Stimulated activated CD8-positive, alpha-beta memory T cell treated with anti-CD3 and anti-CD28 coated beads, Interleukin-7, amount 100 ng/mL, for 24 hours (primary cell): ENCODE measurements around the gene NOTCH2NLA.
"Not testable (repeated sequence)": the region's sequence is repeated elsewhere in the genome, so short reads cannot be mapped to it uniquely, and the experiment has no call there.

Experiments
- DNase-seq: peaks from one replicate; pipeline ENCODE4 v3.0.0-alpha.2; 2020; ENCODE audit warnings: low read depth

The NOTCH2NLA gene

GRCh38 chr1:146228710-146229477 lies at the start of gene NOTCH2NLA:
TSS of gene NOTCH2NLA (minus strand) at chr1:146229021. CDS start at chr1:146189337, 39,684 bp downstream.
- DNase-seq: peak; percentile 11

- not testable (repeated sequence) for DNase-seq
Observed at GRCh38 chr1:146278346-146278745, 49.5 kb upstream of the NOTCH2NLA start.

DNA sequence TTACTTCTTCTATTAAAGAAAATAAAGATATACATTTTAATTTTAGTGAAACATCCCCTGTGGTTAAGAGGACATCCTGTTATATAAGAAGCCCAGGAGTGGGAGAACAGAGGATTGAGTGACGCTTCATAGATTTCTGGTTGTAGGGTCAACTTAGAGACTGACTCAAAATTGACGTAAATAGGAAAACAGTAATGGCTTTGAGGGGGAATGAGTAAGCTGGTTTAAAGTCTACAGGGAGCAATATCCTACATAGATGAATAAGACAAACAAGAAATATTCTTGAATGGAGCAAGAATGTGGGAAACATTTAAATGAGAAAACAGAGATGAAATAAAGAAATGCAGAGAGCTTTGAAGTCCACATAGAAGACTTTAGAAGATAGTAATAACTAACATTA lies 48.3 kb upstream of the NOTCH2NLA start:
- not testable (repeated sequence) for DNase-seq

GRCh38 chr1:146274083-146274482 lies 45.3 kb upstream of the NOTCH2NLA start:
- not testable (repeated sequence) for DNase-seq

GRCh38 chr1:146273194-146273593 lies 44.4 kb upstream of the NOTCH2NLA start:
- not testable (repeated sequence) for DNase-seq

DNA sequence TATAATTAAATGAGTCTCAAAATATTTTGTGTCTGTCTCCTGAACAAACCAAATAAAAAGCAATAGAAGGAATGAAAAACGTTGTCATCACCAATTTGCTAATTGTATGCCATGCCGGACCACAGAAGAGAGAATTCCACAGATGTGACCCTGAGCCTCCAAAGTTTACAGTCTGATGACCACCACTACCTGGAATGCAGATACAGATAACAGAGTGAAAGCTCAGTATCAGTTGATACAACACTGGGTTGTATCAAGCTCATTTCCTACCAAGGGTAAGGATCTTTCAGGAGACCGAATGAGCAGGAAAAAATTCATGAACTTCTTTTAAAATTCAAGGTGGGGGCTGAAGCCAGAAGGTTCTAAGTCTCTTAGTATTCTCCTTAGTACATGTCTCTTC lies 43.9 kb upstream of the NOTCH2NLA start:
- not testable (repeated sequence) for DNase-seq

- not testable (repeated sequence) for DNase-seq
Observed at GRCh38 chr1:146271977-146272376, 43.2 kb upstream of the NOTCH2NLA start.

DNA sequence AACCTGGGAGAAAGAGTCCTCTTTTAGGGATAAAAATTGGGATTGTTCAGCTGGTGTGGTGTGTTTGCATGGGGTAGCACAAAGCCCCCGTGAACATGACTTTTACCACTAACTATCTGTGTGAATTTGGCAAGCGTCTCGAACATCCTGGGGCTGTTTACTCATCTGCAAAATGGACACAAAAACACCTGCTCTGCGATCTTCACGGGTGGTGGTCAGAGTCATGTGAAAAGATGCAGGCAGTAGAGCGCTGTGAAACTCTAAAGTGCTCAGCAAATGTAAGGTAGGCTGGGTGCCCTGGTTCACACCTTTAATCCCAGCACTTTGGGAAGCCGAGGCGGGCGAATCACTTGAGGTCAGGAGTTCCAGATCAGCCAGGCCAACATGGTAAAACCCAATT lies 41.3 kb upstream of the NOTCH2NLA start:
- DNase-seq: not testable (repeated sequence)

GRCh38 chr1:146266179-146266748 lies 37.4 kb upstream of the NOTCH2NLA start:
- not testable (repeated sequence) for DNase-seq

GRCh38 chr1:146264761-146265160 lies 35.9 kb upstream of the NOTCH2NLA start:
- not testable (repeated sequence) for DNase-seq

GRCh38 chr1:146260006-146260730 lies 31.3 kb upstream of the NOTCH2NLA start:
- DNase-seq: not testable (repeated sequence)

DNA sequence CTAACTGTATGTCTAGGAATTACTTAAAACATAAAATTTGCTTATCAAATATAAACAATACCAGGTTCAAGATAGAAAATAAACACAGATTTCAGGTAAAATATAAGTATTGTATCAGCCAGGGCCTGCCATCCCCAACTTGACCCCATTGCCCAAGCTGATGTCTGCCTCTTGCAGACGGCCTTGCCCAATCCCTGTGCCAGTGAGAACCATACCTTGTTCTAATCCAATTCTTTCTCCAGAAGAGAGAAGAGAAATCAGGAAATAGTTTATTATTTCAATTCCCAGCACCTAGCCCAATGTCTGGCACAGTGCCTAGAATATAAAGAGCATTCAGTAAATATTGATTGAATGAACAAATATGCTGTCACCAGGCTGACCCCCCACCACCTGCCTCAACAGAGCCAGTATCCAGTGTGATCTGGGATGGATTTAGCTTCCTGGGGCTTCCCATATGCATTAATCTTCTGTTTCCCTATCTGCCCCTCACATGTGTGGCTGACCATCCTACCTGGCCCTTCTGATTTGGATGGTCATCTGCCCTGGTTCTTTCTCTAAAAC lies 29.3 kb upstream of the NOTCH2NLA start:
- not testable (repeated sequence) for DNase-seq

DNA sequence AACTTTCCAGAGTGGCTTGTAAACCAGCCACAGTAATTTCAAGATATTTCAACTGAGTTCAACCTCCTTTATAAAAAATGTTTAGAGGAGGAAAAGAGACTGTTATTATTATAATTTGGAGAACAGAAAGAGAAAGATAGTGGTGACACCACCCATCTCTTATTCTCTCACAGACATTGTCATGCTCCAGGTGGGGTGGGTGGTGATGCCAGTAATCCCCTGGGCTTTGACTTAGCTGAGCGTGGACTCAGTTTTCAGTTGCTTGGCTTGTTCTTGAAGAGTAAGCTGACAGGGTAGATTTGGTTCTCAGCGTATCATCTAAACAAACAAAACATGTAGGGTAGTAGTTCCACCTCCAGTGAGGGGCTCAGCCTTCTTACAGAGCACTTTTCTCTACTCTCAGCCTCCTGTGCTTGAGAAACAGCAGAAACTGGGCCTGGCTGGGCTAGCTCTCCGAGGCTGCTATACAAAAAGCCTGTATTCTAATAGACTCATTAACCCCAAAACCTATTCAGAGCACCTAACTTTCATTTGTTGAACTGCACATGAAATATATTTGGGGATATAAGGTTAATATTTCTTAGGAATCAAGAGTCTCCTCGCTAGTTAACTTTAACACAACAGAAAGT lies 25.9 kb upstream of the NOTCH2NLA start:
- not testable (repeated sequence) for DNase-seq

GRCh38 chr1:146253249-146253855 lies 24.5 kb upstream of the NOTCH2NLA start:
- not testable (repeated sequence) for DNase-seq

- not testable (repeated sequence) for DNase-seq
Observed at GRCh38 chr1:146251523-146251922, 22.7 kb upstream of the NOTCH2NLA start.

- not testable (repeated sequence) for DNase-seq
Observed at GRCh38 chr1:146248643-146249042, 19.8 kb upstream of the NOTCH2NLA start.

DNA sequence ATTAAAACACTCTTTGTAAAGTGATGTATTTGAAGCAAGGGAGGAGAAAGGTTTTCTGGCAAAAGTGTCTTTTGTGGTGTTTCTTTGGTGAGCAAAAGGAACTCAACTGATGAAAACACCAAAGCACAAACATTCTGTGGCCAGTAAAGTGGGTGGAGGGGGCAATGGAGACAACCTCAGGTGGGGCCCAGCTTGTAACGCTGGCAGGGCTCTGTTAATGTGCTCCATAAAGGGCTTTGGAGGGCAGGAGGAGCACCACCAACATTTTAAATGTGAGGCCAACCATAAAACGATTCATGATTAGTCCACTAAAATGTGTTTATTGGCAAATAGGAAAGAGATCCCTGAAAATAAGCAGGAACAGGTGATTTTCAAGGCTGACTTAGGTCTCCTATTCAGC lies 7.8 kb upstream of the NOTCH2NLA start:
- not testable (repeated sequence) for DNase-seq

DNA sequence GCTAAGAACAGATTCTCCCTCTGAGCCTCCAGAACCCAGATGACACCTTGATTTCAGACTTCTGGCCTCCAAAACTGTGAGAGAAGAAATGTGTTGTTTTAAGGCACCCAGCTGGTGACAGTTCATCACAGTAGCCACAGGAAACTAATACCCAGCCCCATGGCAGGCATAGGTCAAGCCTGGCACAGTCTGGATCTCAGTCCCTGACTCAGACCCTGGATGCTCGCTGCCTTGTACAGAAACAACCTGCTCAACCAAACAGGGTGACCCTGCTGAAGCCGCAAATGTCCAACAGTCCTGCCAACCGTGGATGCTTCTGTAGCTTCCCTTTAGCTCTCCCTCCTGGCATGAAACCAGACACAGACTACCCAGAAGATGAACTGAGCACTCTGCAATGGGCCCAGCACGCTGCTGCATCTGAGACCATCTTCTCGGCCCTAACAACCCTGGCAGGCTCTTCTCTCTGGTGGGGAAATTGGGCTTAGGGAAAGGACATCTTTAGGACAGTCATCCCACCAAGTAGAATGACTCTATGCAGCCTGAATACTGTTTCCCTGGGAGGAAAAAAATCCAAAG lies 7.3 kb upstream of the NOTCH2NLA start:
- not testable (repeated sequence) for DNase-seq

DNA sequence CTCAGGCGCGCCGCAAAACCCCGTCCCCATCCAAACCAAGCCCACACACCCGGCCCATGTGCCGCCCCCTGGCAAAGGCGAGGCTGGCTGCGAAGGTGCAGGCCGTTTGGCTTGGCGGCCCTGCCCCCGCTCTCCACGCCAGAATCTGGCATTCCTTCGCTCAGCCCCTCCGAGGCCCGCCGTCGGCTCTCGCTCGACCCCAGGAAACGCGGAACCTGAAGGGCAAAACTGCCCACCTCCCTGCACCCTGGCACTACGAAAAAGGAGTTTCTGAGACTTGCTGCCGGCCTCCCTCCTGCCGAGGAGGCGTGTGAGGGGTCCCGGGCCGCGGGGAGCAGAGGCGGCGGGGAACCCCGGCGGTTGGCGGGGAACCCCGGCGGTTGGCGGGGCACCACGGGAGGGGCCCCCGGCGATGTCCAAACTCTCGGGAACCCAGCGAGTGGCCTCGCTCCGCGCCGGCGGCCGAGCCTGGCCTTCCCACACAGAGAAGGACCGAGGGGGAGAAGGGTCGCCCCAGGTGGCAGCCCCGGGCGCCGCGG lies 608 bp downstream of the NOTCH2NLA start:
- peak; percentile 0 for DNase-seq

- DNase-seq: not testable (repeated sequence)
Observed at GRCh38 chr1:146174531-146174930, 54.3 kb downstream of the NOTCH2NLA start.

- not testable (repeated sequence) for DNase-seq
Observed at GRCh38 chr1:146167740-146168139, 61.1 kb downstream of the NOTCH2NLA start.
